GM23338 (cell line): ENCODE measurements around the gene TGFBR1.

Source experiments
- CREB1 ChIP-seq: fragments of 250-450 bp; sonication (Bioruptor Pico); IDR thresholded peaks from 2 replicates; pipeline ENCODE4 v1.5.0; 2020; ENCODE audit warnings: low read depth, mild to moderate bottlenecking, moderate library complexity
- CTCF ChIP-seq, 2 experiments: fragments of 200-600 bp in 1 of 2; sonication (generic) in 1 of 2; conservative IDR thresholded peaks; 2 replicates each; pipeline versions ENCODE4 v1.5.1 to v1.6.1; 2016 to 2017; ENCODE audit warnings: antibody characterized with exemption in 2 of 2, low read depth in 2 of 2, mild to moderate bottlenecking in 2 of 2, moderate library complexity in 1 of 2
- ETS1 ChIP-seq: IDR thresholded peaks from 2 replicates; pipeline ENCODE4 v1.6.1; 2016; ENCODE audit warnings: antibody characterized with exemption
- EZH2 ChIP-seq: fragments of 200-600 bp; sonication (generic); IDR thresholded peaks from one replicate; pipeline ENCODE4 v1.8.0; 2017; ENCODE audit warnings: antibody characterized with exemption, mild to moderate bottlenecking, low read depth; ENCODE audit not compliant: unreplicated experiment
- EZH2phosphoT487 ChIP-seq: fragments of 200-600 bp; sonication (generic); IDR thresholded peaks from one replicate; pipeline ENCODE4 v1.8.1; 2018; ENCODE audit warnings: antibody characterized with exemption; ENCODE audit not compliant: unreplicated experiment
- JUNB ChIP-seq: IDR thresholded peaks from one replicate; pipeline ENCODE4 v1.6.1; 2016; ENCODE audit warnings: antibody characterized with exemption; ENCODE audit not compliant: unreplicated experiment
- NANOG ChIP-seq: IDR thresholded peaks from 2 replicates; pipeline ENCODE4 v1.6.1; 2016; ENCODE audit warnings: antibody characterized with exemption, borderline replicate concordance
- POLR2AphosphoS5 ChIP-seq: IDR thresholded peaks from 2 replicates; pipeline ENCODE4 v1.6.1; 2016; ENCODE audit warnings: antibody characterized with exemption, low read depth
- REST ChIP-seq: IDR thresholded peaks from one replicate; pipeline ENCODE4 v1.6.1; 2018; ENCODE audit warnings: antibody characterized with exemption; ENCODE audit not compliant: unreplicated experiment
- STAT1 ChIP-seq: IDR thresholded peaks from one replicate; pipeline ENCODE4 v1.6.1; 2016; ENCODE audit warnings: antibody characterized with exemption; ENCODE audit not compliant: unreplicated experiment
- ZNF114 ChIP-seq: fragments of 250-450 bp; sonication (Bioruptor Pico); IDR thresholded peaks from 2 replicates; pipeline ENCODE4 v1.5.0; 2020; ENCODE audit warnings: mild to moderate bottlenecking, moderate library complexity
- ZNF462 ChIP-seq: fragments of 250-450 bp; sonication (Bioruptor Pico); IDR thresholded peaks from 2 replicates; pipeline ENCODE4 v1.5.0; 2020; ENCODE audit warnings: mild to moderate bottlenecking, moderate library complexity

GRCh38 chr9:99154356-99154755, 49.4 kb downstream of the TGFBR1 start:
- TF ChIP-seq CTCF (conservative IDR thresholded peaks at IDR 0.05; ENCODE audit: low read depth in 2 of 2) (no peak), POLR2AphosphoS5 (no peak), EZH2phosphoT487 (no peak), REST (no peak), ZNF114 (CRISPR knock-in tag) (no peak), ZNF462 (CRISPR knock-in tag) (no peak), CREB1 (CRISPR knock-in tag) (no peak), EZH2 (no peak), JUNB (no peak), NANOG (no peak), STAT1 (no peak), ETS1 (no peak)
